ENCODE measurements around the gene VOPP1. TPM values are rescaled to one million over a fixed set of nuclear protein-coding genes. Genes with fewer than 3 reads are reported as not detected.

VOPP1 gene
- total and polyA plus RNA-seq, 2 donors (not counting 1 experiment from before 2014, with no cell fraction given): 52.1 to 70.7 TPM

DNA sequence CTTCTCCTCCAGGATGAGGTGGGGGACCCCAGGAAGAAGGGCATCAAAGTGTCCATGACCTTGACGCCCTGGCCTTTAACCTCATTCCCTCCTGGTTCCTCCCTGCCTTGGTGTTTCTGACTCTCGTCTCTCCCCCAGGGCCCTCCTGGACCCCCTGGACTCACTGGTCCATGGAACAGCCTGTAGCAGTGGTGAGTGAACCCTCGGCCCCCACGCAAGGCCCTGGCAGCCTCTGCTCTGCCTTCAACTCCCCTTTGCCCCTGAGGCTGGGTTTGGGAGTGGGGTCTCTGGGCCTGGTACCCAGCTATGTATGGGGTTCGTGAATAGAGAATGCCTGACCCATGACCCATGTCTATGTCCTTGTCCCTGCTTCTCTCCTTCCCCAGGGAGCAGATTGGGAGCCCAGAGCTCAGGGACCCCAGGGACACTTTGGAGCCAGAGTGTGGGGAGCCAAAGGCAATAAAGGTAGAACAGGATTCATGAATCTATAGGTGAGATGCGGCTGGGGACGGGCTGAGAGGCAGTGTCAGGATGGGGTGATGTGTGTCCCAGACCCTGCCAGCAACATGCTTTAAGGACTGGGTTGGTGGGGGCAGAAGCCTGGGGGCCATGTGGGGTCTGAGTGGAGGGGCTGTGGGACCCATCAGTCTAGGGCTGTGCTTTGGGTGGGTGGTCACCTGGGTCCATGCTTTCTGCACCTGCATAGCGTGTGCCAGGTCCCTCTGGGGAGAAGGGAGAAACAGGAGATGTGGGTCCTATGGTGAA is 18.4 kb upstream of the VOPP1 start:
- Histone ChIP-seq H3K27me3 (ENCODE audit: control insufficient read depth, insufficient read depth, low read length) (peaks cover 8% of the 10 kb centered on the region), H3K4me2 (ENCODE audit: extremely low read depth, insufficient read depth, low read length) (no peak overlapping the region), H3K4me3 (replicated peaks in 1 of 4; ENCODE audit: control extremely low read depth in 1 of 4, insufficient read depth in 1 of 4, low read depth in 3 of 4, low read length in 4 of 4) (no peak overlapping the region), H4K20me1 (ENCODE audit: control insufficient read depth, extremely low read depth, insufficient read depth, low read length) (no peaks in the 10 kb centered on the region), H2AFZ (ENCODE audit: low read length) (no peak overlapping the region), H3K79me2 (ENCODE audit: control insufficient read depth, insufficient read depth, low read length) (no peaks in the 10 kb centered on the region), H3K9ac (ENCODE audit: insufficient read depth, low read length) (no peak overlapping the region), H3K9me3 (ENCODE audit: control insufficient read depth, insufficient read depth, low read depth, low read length) (no peaks in the 10 kb centered on the region), H3K27ac (ENCODE audit: insufficient read depth, low read length) (no peak overlapping the region), H3K4me1 (ENCODE audit: control insufficient read depth, extremely low read depth, insufficient read depth, low read length) (peaks cover 6% of the 10 kb centered on the region), H3K36me3 (ENCODE audit: control insufficient read depth, insufficient read depth, low read length) (no peaks in the 10 kb centered on the region)
- DNase-seq (ENCODE audit: low read depth in 2 of 2): no peak
- TF ChIP-seq, protein P1, sequence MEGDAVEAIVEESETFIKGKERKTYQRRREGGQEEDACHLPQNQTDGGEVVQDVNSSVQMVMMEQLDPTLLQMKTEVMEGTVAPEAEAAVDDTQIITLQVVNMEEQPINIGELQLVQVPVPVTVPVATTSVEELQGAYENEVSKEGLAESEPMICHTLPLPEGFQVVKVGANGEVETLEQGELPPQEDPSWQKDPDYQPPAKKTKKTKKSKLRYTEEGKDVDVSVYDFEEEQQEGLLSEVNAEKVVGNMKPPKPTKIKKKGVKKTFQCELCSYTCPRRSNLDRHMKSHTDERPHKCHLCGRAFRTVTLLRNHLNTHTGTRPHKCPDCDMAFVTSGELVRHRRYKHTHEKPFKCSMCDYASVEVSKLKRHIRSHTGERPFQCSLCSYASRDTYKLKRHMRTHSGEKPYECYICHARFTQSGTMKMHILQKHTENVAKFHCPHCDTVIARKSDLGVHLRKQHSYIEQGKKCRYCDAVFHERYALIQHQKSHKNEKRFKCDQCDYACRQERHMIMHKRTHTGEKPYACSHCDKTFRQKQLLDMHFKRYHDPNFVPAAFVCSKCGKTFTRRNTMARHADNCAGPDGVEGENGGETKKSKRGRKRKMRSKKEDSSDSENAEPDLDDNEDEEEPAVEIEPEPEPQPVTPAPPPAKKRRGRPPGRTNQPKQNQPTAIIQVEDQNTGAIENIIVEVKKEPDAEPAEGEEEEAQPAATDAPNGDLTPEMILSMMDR (conservative IDR thresholded peaks at IDR 0.05 in 1 of 2, IDR thresholded peaks at IDR 0.05 in 1 of 2; ENCODE audit: low read depth in 1 of 2, low read length in 2 of 2): no peak
- TF ChIP-seq EZH2 (IDR thresholded peaks at IDR 0.05; ENCODE audit: low read length, missing control alignments): no peak

DNA sequence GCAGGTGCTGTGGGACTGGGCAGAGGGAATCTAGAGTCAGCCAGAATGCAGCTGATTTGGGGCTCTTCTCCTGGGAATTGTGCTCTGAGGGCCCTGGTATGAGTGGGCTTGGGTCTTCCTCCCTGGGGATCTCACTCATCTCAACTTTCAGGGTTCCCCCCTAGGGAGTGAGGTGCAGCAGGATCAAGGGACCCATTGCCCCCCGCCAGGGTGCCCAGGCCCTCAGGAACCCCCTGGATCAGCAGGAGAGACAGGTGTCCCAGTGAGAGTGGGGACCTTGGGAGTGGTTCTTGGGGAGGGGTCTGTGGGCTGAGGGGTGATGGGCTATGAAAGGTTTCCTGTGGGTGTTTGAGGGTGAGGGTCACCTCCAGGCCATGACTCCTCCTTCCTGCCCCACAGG is 17.6 kb upstream of the VOPP1 start:
- TF ChIP-seq, protein P1 (conservative IDR thresholded peaks at IDR 0.05 in 1 of 2, IDR thresholded peaks at IDR 0.05 in 1 of 2; ENCODE audit: low read depth in 1 of 2, low read length in 2 of 2): no peak
- no peak for TF ChIP-seq EZH2 (IDR thresholded peaks at IDR 0.05; ENCODE audit: low read length, missing control alignments)
- no peaks in the 10 kb centered on the region for H3K36me3 ChIP-seq (ENCODE audit: control insufficient read depth, insufficient read depth, low read length)
- no peaks in the 10 kb centered on the region for H3K79me2 ChIP-seq (ENCODE audit: control insufficient read depth, insufficient read depth, low read length)
- H2AFZ ChIP-seq (ENCODE audit: low read length): no peak overlapping the region
- no peaks in the 10 kb centered on the region for H4K20me1 ChIP-seq (ENCODE audit: control insufficient read depth, extremely low read depth, insufficient read depth, low read length)
- peaks cover 6% of the 10 kb centered on the region for H3K4me1 ChIP-seq (ENCODE audit: control insufficient read depth, extremely low read depth, insufficient read depth, low read length)
- no peaks in the 10 kb centered on the region for H3K9me3 ChIP-seq (ENCODE audit: control insufficient read depth, insufficient read depth, low read depth, low read length)
- H3K9ac ChIP-seq (ENCODE audit: insufficient read depth, low read length): no peak overlapping the region
- H3K4me2 ChIP-seq (ENCODE audit: extremely low read depth, insufficient read depth, low read length): no peak overlapping the region
- no peak for DNase-seq (ENCODE audit: low read depth in 2 of 2)
- no peak overlapping the region for H3K4me3 ChIP-seq (replicated peaks in 1 of 4; ENCODE audit: control extremely low read depth in 1 of 4, insufficient read depth in 1 of 4, low read depth in 3 of 4, low read length in 4 of 4)
- peaks cover 8% of the 10 kb centered on the region for H3K27me3 ChIP-seq (ENCODE audit: control insufficient read depth, insufficient read depth, low read length)
- no peak overlapping the region for H3K27ac ChIP-seq (ENCODE audit: insufficient read depth, low read length)

DNA sequence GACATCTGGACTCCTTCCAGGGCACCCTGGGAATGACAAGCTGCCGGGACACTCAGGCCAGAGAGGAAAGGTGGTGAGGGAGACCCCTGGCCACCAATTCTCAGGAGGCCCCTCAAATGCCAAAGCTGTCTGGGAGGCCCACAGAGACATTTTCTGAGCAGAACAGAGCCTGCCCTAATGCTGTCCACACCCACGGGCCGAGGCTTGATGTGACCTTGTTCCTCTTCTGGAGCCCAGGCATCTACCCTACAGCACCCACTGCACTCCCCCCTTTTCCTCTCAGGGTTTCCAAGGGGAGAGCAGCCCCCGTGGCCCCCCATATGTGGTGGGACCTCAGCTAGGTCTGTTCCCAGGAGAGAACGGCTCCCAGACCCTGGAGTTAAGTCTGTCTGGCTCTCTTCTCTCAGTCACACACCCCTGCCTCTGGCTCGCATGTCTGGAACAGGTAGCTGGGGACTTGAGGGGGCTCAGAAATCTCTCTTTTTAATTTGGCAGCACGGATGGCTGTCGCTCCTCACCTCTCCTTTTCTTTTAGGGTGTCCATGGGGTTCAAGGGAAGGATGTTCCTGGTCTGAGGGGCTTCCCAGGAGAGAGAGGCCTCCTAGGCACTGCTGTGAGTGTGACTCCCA is 16.8 kb upstream of the VOPP1 start:
- no peak overlapping the region for H2AFZ ChIP-seq (ENCODE audit: low read length)
- H3K79me2 ChIP-seq (ENCODE audit: control insufficient read depth, insufficient read depth, low read length): no peaks in the 10 kb centered on the region
- no peak for DNase-seq (ENCODE audit: low read depth in 2 of 2)
- no peak overlapping the region for H3K4me2 ChIP-seq (ENCODE audit: extremely low read depth, insufficient read depth, low read length)
- TF ChIP-seq, protein P1 (conservative IDR thresholded peaks at IDR 0.05 in 1 of 2, IDR thresholded peaks at IDR 0.05 in 1 of 2; ENCODE audit: low read depth in 1 of 2, low read length in 2 of 2): no peak
- TF ChIP-seq EZH2 (IDR thresholded peaks at IDR 0.05; ENCODE audit: low read length, missing control alignments): no peak
- peaks cover 6% of the 10 kb centered on the region for H3K4me1 ChIP-seq (ENCODE audit: control insufficient read depth, extremely low read depth, insufficient read depth, low read length)
- H3K9me3 ChIP-seq (ENCODE audit: control insufficient read depth, insufficient read depth, low read depth, low read length): no peaks in the 10 kb centered on the region
- no peak overlapping the region for H3K4me3 ChIP-seq (replicated peaks in 1 of 4; ENCODE audit: control extremely low read depth in 1 of 4, insufficient read depth in 1 of 4, low read depth in 3 of 4, low read length in 4 of 4)
- no peaks in the 10 kb centered on the region for H3K36me3 ChIP-seq (ENCODE audit: control insufficient read depth, insufficient read depth, low read length)
- H3K27ac ChIP-seq (ENCODE audit: insufficient read depth, low read length): no peak overlapping the region
- H3K9ac ChIP-seq (ENCODE audit: insufficient read depth, low read length): no peak overlapping the region
- H4K20me1 ChIP-seq (ENCODE audit: control insufficient read depth, extremely low read depth, insufficient read depth, low read length): no peaks in the 10 kb centered on the region
- H3K27me3 ChIP-seq (ENCODE audit: control insufficient read depth, insufficient read depth, low read length): peaks cover 8% of the 10 kb centered on the region
